ENCODE measurements around the gene FBXO45. TPM values are rescaled to one million over a fixed set of nuclear protein-coding genes. Genes with fewer than 3 reads are reported as not detected.
A peak's percentile ranks its signal among the peaks of the same experiment; 100 is the strongest.

The FBXO45 gene
- total and polyA plus RNA-seq, 2 of the 13 experiments (the other 11 are each of a cell fraction or from before 2014, with no cell fraction given): 7.0 to 12.1 TPM

GRCh38 chr3:196632046-196632751 lies 63.7 kb downstream of the FBXO45 start (continued):
- TF ChIP-seq IKZF5 (CRISPR knock-in tag; IDR thresholded peaks at IDR 0.05) (no peak), ZBTB44 (CRISPR knock-in tag; IDR thresholded peaks at IDR 0.05) (no peak), NFIC (IDR thresholded peaks at IDR 0.05; ENCODE audit: low read length) (no peak), MTF1 (CRISPR knock-in tag; IDR thresholded peaks at IDR 0.05) (no peak), SPEN (CRISPR knock-in tag; IDR thresholded peaks at IDR 0.05; ENCODE audit: low read depth) (no peak; the same call in 1 of the 2 replicates), SATB2 (CRISPR knock-in tag; IDR thresholded peaks at IDR 0.05) (0 out of 2 replicates have a peak, but pooled peaks have one; percentile 26), LBX2 (CRISPR knock-in tag; IDR thresholded peaks at IDR 0.05; ENCODE audit: borderline replicate concordance) (no peak), ZNF34 (CRISPR knock-in tag; IDR thresholded peaks at IDR 0.05; ENCODE audit: borderline replicate concordance) (no peak), ZNF317 (CRISPR knock-in tag; IDR thresholded peaks at IDR 0.05) (peak; percentile 75), ATF4 (CRISPR knock-in tag; IDR thresholded peaks at IDR 0.05) (no peak), SMAD9 (CRISPR knock-in tag; IDR thresholded peaks at IDR 0.05) (no peak), RARG (CRISPR knock-in tag; IDR thresholded peaks at IDR 0.05; ENCODE audit: low read depth) (no peak), ZNF609 (CRISPR knock-in tag; IDR thresholded peaks at IDR 0.05; ENCODE audit: borderline replicate concordance) (peak; percentile 10; the same call in 1 of the 2 replicates), NFKB2 (CRISPR knock-in tag; IDR thresholded peaks at IDR 0.05; ENCODE audit: borderline replicate concordance) (peak; percentile 79), ZNF333 (CRISPR knock-in tag; IDR thresholded peaks at IDR 0.05; ENCODE audit: borderline replicate concordance) (no peak)
- TF ChIP-seq, protein P1, sequence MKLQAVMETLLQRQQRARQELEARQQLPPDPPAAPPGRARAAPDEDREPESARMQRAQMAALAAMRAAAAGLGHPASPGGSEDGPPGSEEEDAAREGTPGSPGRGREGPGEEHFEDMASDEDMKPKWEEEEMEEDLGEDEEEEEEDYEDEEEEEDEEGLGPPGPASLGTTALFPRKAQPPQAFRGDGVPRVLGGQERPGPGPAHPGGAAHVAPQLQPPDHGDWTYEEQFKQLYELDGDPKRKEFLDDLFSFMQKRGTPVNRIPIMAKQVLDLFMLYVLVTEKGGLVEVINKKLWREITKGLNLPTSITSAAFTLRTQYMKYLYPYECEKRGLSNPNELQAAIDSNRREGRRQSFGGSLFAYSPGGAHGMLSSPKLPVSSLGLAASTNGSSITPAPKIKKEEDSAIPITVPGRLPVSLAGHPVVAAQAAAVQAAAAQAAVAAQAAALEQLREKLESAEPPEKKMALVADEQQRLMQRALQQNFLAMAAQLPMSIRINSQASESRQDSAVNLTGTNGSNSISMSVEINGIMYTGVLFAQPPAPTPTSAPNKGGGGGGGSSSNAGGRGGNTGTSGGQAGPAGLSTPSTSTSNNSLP (IDR thresholded peaks at IDR 0.05; ENCODE audit: low read depth, low read length): no peak
